GM21360 (cell line): ENCODE results near the gene AKAP6.
A peak's percentile ranks its signal among the peaks of the same experiment; 100 is the strongest.

Source experiments
- ATAC-seq: cut with Tn5 transposase; IDR thresholded peaks from one replicate; pipeline ENCODE4 v1.9.1; 2021; ENCODE audit warnings: mild to moderate bottlenecking, moderate library complexity; ENCODE audit not compliant: unreplicated experiment

The AKAP6 gene

GRCh38 chr14:32696325-32697091 is 367.4 kb downstream of the AKAP6 start:
- no peak for ATAC-seq

DNA sequence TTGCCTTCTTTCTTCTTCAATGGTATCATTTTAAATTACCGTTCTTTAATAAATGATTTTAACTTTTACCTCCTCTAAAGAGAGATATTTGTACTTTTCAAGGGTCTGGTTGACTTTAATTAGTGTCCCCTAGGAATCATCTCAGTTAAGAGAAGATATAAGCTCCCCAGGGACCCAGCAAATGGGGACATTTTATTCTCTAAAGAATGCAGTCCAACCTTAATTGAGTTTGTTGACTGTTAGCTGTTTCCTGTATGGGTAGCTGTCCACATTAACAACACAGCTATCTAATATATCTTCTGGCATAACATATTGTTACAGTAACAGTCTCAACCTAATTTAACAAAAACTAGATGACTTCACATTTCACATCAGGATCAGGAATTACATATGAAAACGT is 368.0 kb downstream of the AKAP6 start:
- no peak for ATAC-seq

- ATAC-seq, result no peak
These were observed 368.6 kb downstream of the AKAP6 start for GRCh38 chr14:32697704-32698103.

GRCh38 chr14:32698831-32699230 is 369.7 kb downstream of the AKAP6 start:
- no peak for ATAC-seq

GRCh38 chr14:32701475-32701874 is 372.4 kb downstream of the AKAP6 start:
- ATAC-seq, result no peak

DNA sequence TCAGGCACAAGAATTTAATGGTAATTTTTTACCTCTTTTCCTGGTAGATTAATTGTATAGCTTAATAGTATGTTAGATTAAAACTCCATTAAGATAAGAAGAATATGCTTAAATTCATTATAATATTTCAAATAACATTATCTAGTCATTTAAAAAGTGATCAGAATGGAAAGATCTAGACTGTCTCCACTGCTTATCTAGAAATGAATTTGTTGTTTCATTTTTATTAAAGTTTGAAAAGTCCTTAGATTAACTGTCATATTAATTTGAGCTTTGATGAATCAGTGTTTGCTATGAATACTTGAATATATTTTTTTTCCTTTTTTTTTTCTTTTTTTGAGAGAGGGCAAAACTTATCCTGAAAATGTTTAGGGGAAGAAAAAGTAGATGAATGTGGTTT is 373.0 kb downstream of the AKAP6 start:
- no peak for ATAC-seq

- peak; percentile 77 for ATAC-seq
These were observed 373.5 kb downstream of the AKAP6 start for GRCh38 chr14:32702562-32702961.

DNA sequence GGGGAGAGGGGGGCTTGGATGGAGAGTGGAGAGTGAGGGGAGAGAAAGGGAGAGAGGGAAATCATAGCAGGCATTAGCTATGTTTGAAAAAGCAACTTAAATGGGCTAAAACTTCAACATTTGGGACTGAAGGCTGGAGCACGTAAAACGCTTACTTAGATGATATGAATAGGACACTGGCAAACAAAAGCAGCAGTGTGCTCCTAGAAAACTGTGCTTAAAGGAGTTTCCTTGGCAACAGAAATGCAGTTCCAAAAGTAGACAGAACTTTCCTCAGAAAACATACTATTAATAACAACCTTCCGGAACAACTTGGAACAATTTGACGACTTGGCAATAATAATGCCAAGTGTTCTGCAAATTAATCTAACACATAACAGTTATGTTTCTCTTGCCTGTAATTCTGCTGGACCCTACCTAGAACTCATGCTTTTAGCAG is 374.1 kb downstream of the AKAP6 start:
- ATAC-seq, result no peak

GRCh38 chr14:32706721-32707519 is 377.8 kb downstream of the AKAP6 start:
- ATAC-seq, result no peak

GRCh38 chr14:32707742-32708500 is 378.8 kb downstream of the AKAP6 start:
- no peak for ATAC-seq

DNA sequence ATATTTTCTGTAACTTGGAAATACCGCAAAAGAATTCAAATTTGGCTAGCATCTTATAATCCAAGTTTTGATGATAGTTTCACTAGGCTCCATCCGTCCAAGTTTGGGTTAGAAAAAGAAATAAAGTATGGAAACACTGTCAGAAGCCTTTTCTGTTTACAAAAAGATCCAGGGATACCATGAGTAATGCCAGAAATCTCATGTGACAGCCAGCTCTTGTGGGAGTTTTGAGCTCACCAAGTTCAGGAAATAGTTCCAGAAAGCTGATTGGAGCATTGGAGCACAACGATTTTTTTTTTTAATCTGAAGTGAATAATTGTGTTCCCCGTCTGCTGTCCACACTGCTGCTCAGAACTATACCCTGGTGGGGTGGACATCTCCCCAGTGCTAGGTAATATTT is 379.9 kb downstream of the AKAP6 start:
- ATAC-seq, result no peak

DNA sequence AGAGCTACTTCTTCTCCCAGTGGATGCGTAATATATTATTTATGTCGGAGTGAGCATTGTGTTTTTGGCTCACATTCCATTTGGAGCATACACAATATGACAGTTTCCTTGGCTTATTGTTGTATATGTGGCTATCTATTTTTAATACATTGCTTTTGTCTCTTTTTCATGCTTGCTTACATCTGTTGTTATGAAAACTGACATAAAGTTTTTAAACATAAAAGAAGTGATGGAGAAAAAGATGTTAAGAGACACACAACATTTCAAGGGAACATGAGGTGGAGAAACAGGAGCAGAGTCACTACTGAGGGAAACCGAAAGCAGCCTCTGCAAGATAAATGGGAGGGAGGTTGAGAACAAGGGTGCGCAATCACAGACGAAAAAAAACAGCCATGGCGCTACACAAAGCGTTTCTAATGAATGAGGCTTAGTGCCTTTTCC is 381.2 kb downstream of the AKAP6 start:
- ATAC-seq, result no peak

DNA sequence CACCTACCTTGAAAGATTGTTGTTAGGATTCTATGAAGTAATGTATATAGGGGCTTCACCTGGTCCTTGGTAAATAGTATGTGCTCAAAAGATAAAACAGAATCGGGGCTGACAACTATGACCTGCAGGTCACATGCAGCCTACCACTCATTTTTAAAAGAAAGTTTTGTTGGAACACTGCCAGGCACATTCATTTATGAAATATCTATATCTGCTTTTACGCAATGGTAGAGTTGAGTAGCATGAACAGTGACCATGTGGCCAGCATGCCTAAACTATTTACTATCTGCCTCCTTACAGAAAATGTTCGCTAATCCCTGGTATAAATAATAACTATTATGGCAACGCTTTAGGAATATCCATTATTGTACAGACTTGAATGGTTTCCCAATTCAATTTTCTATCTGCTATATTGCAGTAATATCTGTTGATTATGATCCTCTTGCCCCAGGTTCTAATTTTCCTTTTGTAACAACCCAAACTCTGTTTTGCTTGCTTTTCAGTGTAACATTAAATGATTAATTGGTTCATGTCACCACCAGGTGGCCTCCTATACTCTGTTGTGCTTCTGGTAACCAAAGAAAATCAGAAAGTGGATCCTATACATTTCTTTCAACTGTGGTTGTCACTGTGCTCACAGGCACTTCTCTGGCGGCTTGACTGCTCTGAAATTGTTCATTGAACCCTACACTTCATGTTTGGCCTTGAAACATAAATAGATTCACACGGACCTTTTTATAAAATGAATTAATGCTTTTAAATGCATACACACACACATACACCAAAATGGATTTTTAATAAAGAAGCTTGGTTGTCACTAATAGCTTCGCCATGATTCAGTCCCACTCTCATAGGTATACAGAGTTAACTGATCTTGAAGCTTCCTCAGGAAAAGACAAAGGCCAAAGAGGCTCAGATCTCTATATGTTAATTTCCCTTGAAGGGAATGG is 381.9 kb downstream of the AKAP6 start:
- ATAC-seq, result no peak

DNA sequence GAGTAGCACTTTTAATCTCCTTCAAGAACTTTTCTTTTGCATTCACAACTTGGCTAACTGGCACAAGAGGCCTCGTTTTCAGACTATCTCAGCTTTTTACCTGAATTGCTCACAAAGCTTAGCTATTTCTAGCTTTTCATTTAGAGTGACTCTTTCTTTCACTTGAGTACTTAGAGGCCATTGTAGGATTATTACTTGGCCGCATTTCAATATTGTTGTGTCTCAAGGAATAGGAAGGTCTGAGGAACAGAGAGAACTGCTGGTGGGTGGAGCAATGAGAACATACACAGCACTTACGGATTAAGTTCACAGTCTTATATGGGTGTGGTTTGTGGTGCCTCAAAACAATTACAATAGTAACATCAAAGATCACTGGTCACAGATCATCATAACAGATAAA is 384.8 kb downstream of the AKAP6 start:
- no peak for ATAC-seq

- ATAC-seq, result no peak
These were observed 390.5 kb downstream of the AKAP6 start for GRCh38 chr14:32719601-32720000.

GRCh38 chr14:32720927-32721326 is 391.8 kb downstream of the AKAP6 start:
- no peak for ATAC-seq

DNA sequence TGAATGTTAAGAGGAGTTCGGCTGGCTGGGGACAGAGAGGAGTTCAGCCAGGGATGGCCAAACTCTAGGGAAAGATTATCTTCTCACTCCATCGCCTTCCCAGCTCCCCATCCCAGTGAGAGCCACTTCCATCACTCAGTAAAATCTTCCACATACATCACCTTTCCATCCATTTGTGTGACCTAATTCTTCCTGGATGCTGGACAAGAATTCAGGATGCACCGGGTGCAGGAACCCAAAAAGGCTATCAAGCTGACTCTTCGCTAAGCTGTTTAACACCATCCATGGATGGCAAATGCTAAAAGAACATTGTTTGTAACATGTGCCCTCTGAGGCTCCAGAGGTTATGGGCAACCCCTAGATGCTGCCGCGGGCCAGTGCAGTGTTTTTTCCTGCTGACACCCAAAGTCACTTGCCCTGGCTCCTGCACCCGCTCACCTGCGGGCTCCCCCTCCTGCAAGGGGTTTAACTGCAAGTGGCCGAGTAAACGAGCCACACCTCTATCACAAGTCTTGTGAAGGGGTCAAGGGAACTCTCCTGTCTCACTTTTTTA is 393.6 kb downstream of the AKAP6 start:
- no peak for ATAC-seq

GRCh38 chr14:32724867-32725471 is 395.9 kb downstream of the AKAP6 start:
- ATAC-seq, result no peak

- ATAC-seq, result no peak
These were observed 397.4 kb downstream of the AKAP6 start for GRCh38 chr14:32726516-32726915.

DNA sequence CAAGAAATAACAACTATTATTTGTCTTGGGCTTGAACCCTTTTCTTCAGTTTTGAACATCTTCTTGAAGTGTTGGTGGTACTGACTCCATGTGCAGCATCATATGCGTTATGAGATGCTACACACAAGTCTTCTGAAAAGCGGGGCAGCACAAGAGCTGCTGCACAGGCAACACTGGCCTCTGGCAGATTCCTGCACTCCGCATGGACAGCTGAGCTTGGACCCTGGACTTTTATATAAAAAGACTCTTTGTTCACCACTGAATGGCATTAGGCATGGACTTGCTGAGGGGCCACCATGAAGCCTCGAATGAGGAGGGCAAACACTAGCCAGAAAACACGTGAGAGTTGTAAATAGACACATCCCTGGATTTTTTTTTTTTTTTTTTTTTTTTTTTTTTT is 398.7 kb downstream of the AKAP6 start:
- ATAC-seq, result no peak
